Thyroid gland (tissue), 4 donors: ENCODE results near the gene CCDC85A. TPM values are rescaled to one million over a fixed set of nuclear protein-coding genes. Genes with fewer than 3 reads are reported as not detected.
A peak's percentile ranks its signal among the peaks of the same experiment; 100 is the strongest.

ENCODE experiments used
- DNase-seq, 2 donors: peaks; one replicate each; pipeline ENCODE4 v3.0.0-alpha.2; 2019
- H3K27ac ChIP-seq, 3 donors: fragments of 200-600 bp; sonication (generic); 1 replicate in 2 of 3; 2 replicates in 1 of 3; pipeline ENCODE4 v1.5.1; 2016 to 2019; ENCODE audit warnings: mild to moderate bottlenecking in 1 of 3, moderate library complexity in 1 of 3
- H3K27me3 ChIP-seq: fragments of 200-600 bp; sonication (generic); one replicate; pipeline ENCODE4 v1.5.1; 2019
- H3K36me3 ChIP-seq, 2 donors: fragments of 200-600 bp; sonication (generic); one replicate each; pipeline ENCODE4 v1.5.1; 2016 to 2019
- H3K4me1 ChIP-seq, 2 donors: fragments of 200-600 bp; sonication (generic); one replicate each; pipeline ENCODE4 v1.5.1; 2017 to 2019
- H3K4me3 ChIP-seq, 3 donors: fragments of 200-600 bp; sonication (generic); replicated peaks in 1 of 3; 1 replicate in 2 of 3; 2 replicates in 1 of 3; pipeline ENCODE4 v1.5.1; 2016; ENCODE audit warnings: mild to moderate bottlenecking in 1 of 3
- H3K9me3 ChIP-seq: fragments of 200-600 bp; sonication (generic); one replicate; pipeline ENCODE4 v1.5.1; 2017
- POLR2A ChIP-seq, 2 donors: fragments of 450-650 bp; IDR thresholded peaks; one replicate each; pipeline ENCODE4 v1.6.1; 2017; ENCODE audit warnings: antibody characterized with exemption in 2 of 2, mild to moderate bottlenecking in 2 of 2, moderate library complexity in 1 of 2
- WGBS, 2 donors: methylation state at CpG; one replicate each; pipeline ENCODE4 v1.1.5; 2017; 5-methylcytosine and 5-hydroxymethylcytosine counted together
- intact Hi-C: fragments of 100-400 bp; cut with DNase I; formaldehyde crosslinking; loops from one replicate; pipeline ENCODE4 v1.15.1; 2023
- total RNA-seq, 4 donors: library from RNA; depleted of rRNA; stranded (reverse); fragments of >200 nt; gene quantifications; one replicate each; pipeline ENCODE4 v1.2.3, GENCODE V29; 2016
- TF ChIP-seq, protein P1 (sequence below), 6 experiments: fragments of 200-600 bp in 3 of 6; fragments of 450-650 bp in 3 of 6; sonication (generic) in 3 of 6; IDR thresholded peaks; one replicate each; pipeline ENCODE4 v1.5.1; 2016 to 2019; ENCODE audit warnings: antibody characterized with exemption in 6 of 6, mild to moderate bottlenecking in 2 of 6, inconsistent platforms in 1 of 6, moderate library complexity in 1 of 6

The CCDC85A gene
- total RNA-seq, 4 donors from 2014 or later: 24.5 to 36.4 (median 27.6) TPM

GRCh38 chr2:56170988-56171387 is 12.8 kb upstream of the CCDC85A start:
- H3K27me3 ChIP-seq: no peaks in the 10 kb centered on the region

DNA sequence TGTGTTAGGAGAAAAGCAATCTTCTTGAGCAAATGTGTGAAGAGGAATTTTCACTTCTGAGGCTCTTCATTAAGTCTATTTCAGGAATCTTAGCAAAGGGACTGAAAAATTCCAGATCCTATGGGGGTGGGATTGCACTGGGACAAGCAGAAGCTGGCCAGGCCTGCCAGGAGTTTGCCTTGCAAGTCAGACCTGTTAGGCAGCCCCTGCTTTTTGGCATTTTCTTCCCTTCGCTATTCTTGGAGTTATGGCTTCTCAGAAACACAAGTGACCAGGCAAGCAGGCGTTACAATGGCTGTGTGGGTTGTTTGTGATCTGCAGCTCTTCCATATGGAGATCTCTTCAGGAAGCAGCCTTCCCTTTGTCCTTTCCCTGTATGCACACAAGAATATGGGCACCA is 8.0 kb upstream of the CCDC85A start:
- Histone ChIP-seq H3K4me3 (no peak overlapping the region), H3K27me3 (no peaks in the 10 kb centered on the region), H3K4me1 (peaks cover 15 to 21% of the 10 kb centered on the region in 2 donors), H3K36me3 (no peaks in the 10 kb centered on the region), H3K27ac (no peak overlapping the region), H3K9me3 (no peaks in the 10 kb centered on the region)
- intact Hi-C loops: no loop called here
- WGBS, 2 donors: 77 to 87% methylated on average over 2 of the region's 2 CpGs
- TF ChIP-seq POLR2A (IDR thresholded peaks at IDR 0.05): no peak
- TF ChIP-seq, protein P1, sequence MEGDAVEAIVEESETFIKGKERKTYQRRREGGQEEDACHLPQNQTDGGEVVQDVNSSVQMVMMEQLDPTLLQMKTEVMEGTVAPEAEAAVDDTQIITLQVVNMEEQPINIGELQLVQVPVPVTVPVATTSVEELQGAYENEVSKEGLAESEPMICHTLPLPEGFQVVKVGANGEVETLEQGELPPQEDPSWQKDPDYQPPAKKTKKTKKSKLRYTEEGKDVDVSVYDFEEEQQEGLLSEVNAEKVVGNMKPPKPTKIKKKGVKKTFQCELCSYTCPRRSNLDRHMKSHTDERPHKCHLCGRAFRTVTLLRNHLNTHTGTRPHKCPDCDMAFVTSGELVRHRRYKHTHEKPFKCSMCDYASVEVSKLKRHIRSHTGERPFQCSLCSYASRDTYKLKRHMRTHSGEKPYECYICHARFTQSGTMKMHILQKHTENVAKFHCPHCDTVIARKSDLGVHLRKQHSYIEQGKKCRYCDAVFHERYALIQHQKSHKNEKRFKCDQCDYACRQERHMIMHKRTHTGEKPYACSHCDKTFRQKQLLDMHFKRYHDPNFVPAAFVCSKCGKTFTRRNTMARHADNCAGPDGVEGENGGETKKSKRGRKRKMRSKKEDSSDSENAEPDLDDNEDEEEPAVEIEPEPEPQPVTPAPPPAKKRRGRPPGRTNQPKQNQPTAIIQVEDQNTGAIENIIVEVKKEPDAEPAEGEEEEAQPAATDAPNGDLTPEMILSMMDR (IDR thresholded peaks at IDR 0.05): no peak
- no peak for DNase-seq

More at GRCh38 chr2:56170988-56171387, 12.8 kb upstream of the CCDC85A start:
- Histone ChIP-seq H3K4me1 (peaks cover 38 to 48% of the 10 kb centered on the region in 2 donors), H3K36me3 (no peaks in the 10 kb centered on the region), H3K4me3 (no peak overlapping the region), H3K9me3 (no peaks in the 10 kb centered on the region), H3K27ac (peak overlapping the region; percentile 35 to 83 (median 74))
- intact Hi-C loops: no loop called here
- no peak for TF ChIP-seq POLR2A (IDR thresholded peaks at IDR 0.05)
- TF ChIP-seq, protein P1 (IDR thresholded peaks at IDR 0.05): no peak
- no peak for DNase-seq
- WGBS, 2 donors: 16 to 25% methylated on average over 2 of the region's 2 CpGs

DNA sequence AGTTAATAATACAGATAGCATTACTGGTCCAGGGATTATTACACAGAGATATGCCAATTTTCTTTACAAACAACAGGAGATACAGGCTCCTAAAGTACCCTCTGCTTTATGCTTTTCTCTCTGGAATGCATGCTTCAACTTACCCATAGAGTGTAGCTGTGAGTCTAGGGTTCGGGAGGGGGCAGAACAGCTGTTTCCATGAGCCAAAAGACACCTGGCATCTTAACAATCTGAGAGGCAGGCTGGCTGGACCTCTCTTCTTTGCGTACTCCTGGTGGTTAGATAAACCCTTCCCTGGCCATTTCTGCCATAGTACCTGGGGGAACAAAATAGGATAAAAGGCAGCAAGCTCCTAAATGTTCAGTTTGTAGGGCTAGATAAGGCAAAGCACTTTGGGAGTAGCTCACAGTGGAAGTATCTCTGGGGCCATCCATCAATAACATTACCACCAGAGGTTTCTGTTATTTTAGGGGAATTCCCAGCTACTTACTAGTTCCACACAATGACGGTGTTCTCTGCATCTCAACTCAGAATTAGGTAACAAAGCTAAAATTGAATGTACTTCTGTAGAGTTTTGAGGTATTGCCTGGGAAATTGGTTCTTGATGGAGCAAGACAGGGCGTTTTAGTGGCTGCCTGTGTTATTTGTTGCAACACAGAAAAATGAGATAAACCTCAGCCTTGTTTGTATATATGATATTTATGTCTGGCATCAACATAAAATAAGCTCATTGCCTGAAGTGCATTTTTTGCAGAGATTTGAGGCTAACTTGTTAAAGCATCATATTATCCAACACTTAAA is 6.2 kb upstream of the CCDC85A start:
- Histone ChIP-seq H3K27ac (no peak overlapping the region), H3K27me3 (no peaks in the 10 kb centered on the region), H3K4me3 (no peak overlapping the region), H3K36me3 (no peaks in the 10 kb centered on the region), H3K9me3 (no peaks in the 10 kb centered on the region), H3K4me1 (peaks cover 6 to 7% of the 10 kb centered on the region in 2 donors)
- no peak for TF ChIP-seq POLR2A (IDR thresholded peaks at IDR 0.05)
- intact Hi-C loops: no loop called here
- DNase-seq: no peak
- WGBS, 2 donors: 60 to 82% methylated on average over 4 of the region's 4 CpGs

GRCh38 chr2:56179931-56180330 is 3.9 kb upstream of the CCDC85A start:
- intact Hi-C loops: loop anchor here (5.0 kb wide), 1 partner anchor 572 kb away; no protein-coding TSS in a partner anchor
- Histone ChIP-seq H3K27ac (no peak overlapping the region), H3K4me3 (no peak overlapping the region), H3K27me3 (no peaks in the 10 kb centered on the region), H3K4me1 (peaks cover 6 to 13% of the 10 kb centered on the region in 2 donors), H3K36me3 (no peaks in the 10 kb centered on the region), H3K9me3 (no peaks in the 10 kb centered on the region)
- WGBS, 2 donors: 50 to 62% methylated on average over 5 of the region's 5 CpGs
- DNase-seq: no peak
- TF ChIP-seq, protein P1 (IDR thresholded peaks at IDR 0.05): no peak
- TF ChIP-seq POLR2A (IDR thresholded peaks at IDR 0.05): no peak

DNA sequence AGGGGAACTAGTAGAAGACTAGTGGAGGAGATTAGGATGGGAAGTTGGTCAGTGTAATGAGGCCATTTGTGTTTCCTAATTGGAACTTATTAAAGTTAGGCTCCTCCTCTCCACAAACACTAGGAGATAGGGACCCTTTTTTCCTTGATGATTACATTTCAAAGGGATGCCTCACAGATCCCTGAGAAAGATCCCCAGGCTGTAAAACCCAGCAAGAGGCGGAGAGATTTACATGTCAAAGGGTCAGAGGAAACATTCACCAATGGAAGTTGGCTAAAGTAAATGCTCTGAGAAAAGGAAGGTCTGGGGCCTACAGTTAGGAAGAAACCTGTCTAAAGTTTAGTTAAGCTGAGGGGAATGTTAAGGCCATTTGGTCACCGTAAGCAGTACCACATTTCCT is 1.4 kb upstream of the CCDC85A start:
- Histone ChIP-seq H3K27me3 (no peaks in the 10 kb centered on the region), H3K4me3 (no peak overlapping the region), H3K4me1 (peaks cover 19 to 20% of the 10 kb centered on the region in 2 donors), H3K36me3 (no peaks in the 10 kb centered on the region), H3K27ac (no peak overlapping the region), H3K9me3 (no peaks in the 10 kb centered on the region)
- DNase-seq: no peak
- no peak for TF ChIP-seq POLR2A (IDR thresholded peaks at IDR 0.05)
- TF ChIP-seq, protein P1 (IDR thresholded peaks at IDR 0.05): no peak
- intact Hi-C loops: loop anchor here (5.0 kb wide), 1 partner anchor 570 kb away; no protein-coding TSS in a partner anchor
- WGBS, 2 donors: 88 to 94% methylated on average over 2 of the region's 2 CpGs
